ENCODE results near the gene L2HGDH. TPM values are rescaled to one million over a fixed set of nuclear protein-coding genes. Genes with fewer than 3 reads are reported as not detected.

Gene L2HGDH
- polyA plus RNA-seq, 1 of the 3 experiments (the other 2 are of a cell fraction), result 8.4 TPM

- DNase-seq, result no peak
- WGBS (ENCODE audit: low lambda C conversion rate), result 100% methylated on average over 1 of the region's 1 CpG
- POLR2A ChIA-PET, result no interaction called here
Observed at GRCh38 chr14:50191499-50191898, 120.5 kb downstream of the L2HGDH start.

More at GRCh38 chr14:50191499-50191898, 120.5 kb downstream of the L2HGDH start:
- Histone ChIP-seq H3K27me3 (ENCODE audit: insufficient read depth) (no peaks in the 10 kb centered on the region), H3F3A (replicated peaks; ENCODE audit: insufficient read depth) (peaks cover 2% of the 10 kb centered on the region), H3K4me3 (ENCODE audit: low read depth in 2 of 2, low read length in 1 of 2) (no peak overlapping the region), H3K4me2 (no peak overlapping the region), H3K9me2 (no peaks in the 10 kb centered on the region), H3K9ac (no peak overlapping the region), H3K9me3 (no peaks in the 10 kb centered on the region), H2AFZ (ENCODE audit: low read depth) (no peak overlapping the region), H3K79me2 (ENCODE audit: insufficient read depth) (0 out of 2 replicates have a peak, but pooled peaks cover 3% of the 10 kb centered on the region), H3K27ac (ENCODE audit: low read depth in 2 of 2, low read length in 1 of 2) (no peak overlapping the region), H3K36me3 (replicated peaks in 1 of 2; ENCODE audit: control insufficient read depth in 1 of 2, insufficient read depth in 2 of 2, low read length in 1 of 2) (peaks cover 3 to 54% of the 10 kb centered on the region in 2 experiments), H3K4me1 (ENCODE audit: control insufficient read depth in 1 of 2, insufficient read depth in 2 of 2, low read depth in 1 of 2, low read length in 1 of 2) (no peaks in the 10 kb centered on the region), H4K20me1 (ENCODE audit: insufficient read depth) (no peaks in the 10 kb centered on the region)
- CTCF ChIA-PET, result interaction anchor here (0.6 to 0.7 kb wide), 2 partner anchors 27 to 87 kb away, joined by 3 to 4 read pairs; no protein-coding TSS in a partner anchor
- TF ChIP-seq EZH2phosphoT487 (IDR thresholded peaks at IDR 0.05; ENCODE audit: borderline replicate concordance, low read depth) (no peak), MXI1 (IDR thresholded peaks at IDR 0.05; ENCODE audit: low read depth, low read length) (no peak), MAX (IDR thresholded peaks at IDR 0.05; ENCODE audit: low read depth) (no peak), YY1 (IDR thresholded peaks at IDR 0.05; ENCODE audit: low read depth) (no peak), FOXJ3 (CRISPR knock-in tag; IDR thresholded peaks at IDR 0.05) (no peak), RXRA (IDR thresholded peaks at IDR 0.05; ENCODE audit: borderline replicate concordance, low read depth) (no peak), JUND (IDR thresholded peaks at IDR 0.05) (no peak), FOSL2 (IDR thresholded peaks at IDR 0.05; ENCODE audit: borderline replicate concordance, low read depth) (no peak)

Small RNAs within 50 kb of the gene (small RNA-seq; reads per million reads assigned to genes)
- 0 to 1.1 (median 0) reads per million in 7 experiments for gene MIR4504

Other genes starting within 250 kb of the L2HGDH start
- gene VCPKMT, start 195.7 kb downstream of the L2HGDH start, polyA plus RNA-seq (2012; rRNA removed), result 6.7 and 7.3 TPM in 2 replicates
- 6.2 and 8.2 TPM in 2 replicates for gene SOS2, start 80.7 kb downstream of the L2HGDH start, polyA plus RNA-seq (2012; rRNA removed)
- 20.3 and 22.7 TPM in 2 replicates for gene DMAC2L, start 95 bp upstream of the L2HGDH start, polyA plus RNA-seq (2012; rRNA removed)
- 1.7 and 2.5 TPM in 2 replicates for gene CDKL1, start 84.7 kb upstream of the L2HGDH start, polyA plus RNA-seq (2012; rRNA removed)
- 28.1 and 31.8 TPM in 2 replicates for gene MAP4K5, start 220.3 kb upstream of the L2HGDH start, polyA plus RNA-seq (2012; rRNA removed)
- 7.3 and 9.0 TPM in 2 replicates for gene ATL1, start 247.9 kb upstream of the L2HGDH start, polyA plus RNA-seq (2012; rRNA removed)